ENCODE results near the gene RPTOR.

The RPTOR gene

GRCh38 chr17:80942423-80943345 is 398.0 kb downstream of the RPTOR start:
- no peak; the same call in 1 of the 2 replicates for TF ChIP-seq CTCF (IDR thresholded peaks at IDR 0.05; ENCODE audit: control insufficient read depth, extremely low read depth, insufficient read depth)
- peak; percentile 54 for DNase-seq (ENCODE audit: low read depth)
- no peak overlapping the region for H3K4me3 ChIP-seq (ENCODE audit: low read depth, low read length)

GRCh38 chr17:80943346-80944145 is 398.9 kb downstream of the RPTOR start:
- no peak overlapping the region for H3K4me3 ChIP-seq (ENCODE audit: low read depth, low read length)
- no peak for TF ChIP-seq CTCF (IDR thresholded peaks at IDR 0.05; ENCODE audit: control insufficient read depth, extremely low read depth, insufficient read depth)
- DNase-seq (ENCODE audit: low read depth) = no peak

- H3K4me3 ChIP-seq (ENCODE audit: low read depth, low read length) = no peak overlapping the region
- TF ChIP-seq CTCF (IDR thresholded peaks at IDR 0.05; ENCODE audit: control insufficient read depth, extremely low read depth, insufficient read depth) = no peak
- no peak for DNase-seq (ENCODE audit: low read depth)
Observed at GRCh38 chr17:80944326-80944725, 399.7 kb downstream of the RPTOR start.

GRCh38 chr17:80945736-80946135 is 401.1 kb downstream of the RPTOR start:
- TF ChIP-seq CTCF (IDR thresholded peaks at IDR 0.05; ENCODE audit: control insufficient read depth, extremely low read depth, insufficient read depth) = no peak
- H3K4me3 ChIP-seq (ENCODE audit: low read depth, low read length) = no peak overlapping the region
- no peak for DNase-seq (ENCODE audit: low read depth)

GRCh38 chr17:80946449-80946848 is 401.8 kb downstream of the RPTOR start:
- no peak for DNase-seq (ENCODE audit: low read depth)
- TF ChIP-seq CTCF (IDR thresholded peaks at IDR 0.05; ENCODE audit: control insufficient read depth, extremely low read depth, insufficient read depth) = no peak

GRCh38 chr17:80947200-80947940 is 402.7 kb downstream of the RPTOR start:
- H3K4me3 ChIP-seq (ENCODE audit: low read depth, low read length) = no peak overlapping the region
- DNase-seq (ENCODE audit: low read depth) = no peak
- no peak for TF ChIP-seq CTCF (IDR thresholded peaks at IDR 0.05; ENCODE audit: control insufficient read depth, extremely low read depth, insufficient read depth)

More at GRCh38 chr17:80946449-80946848, 401.8 kb downstream of the RPTOR start:
- no peak overlapping the region for H3K4me3 ChIP-seq (ENCODE audit: low read depth, low read length)

Measured in LNCaP clone FGC (cell line).